Gastrocnemius medialis (tissue), 4 donors: ENCODE results near the gene DNAJB6.

Experiments
- CTCF ChIP-seq, 5 experiments: fragments of 450-650 bp in 3 of 5; fragments of 200-600 bp in 2 of 5; sonication (generic) in 2 of 5; IDR thresholded peaks in 4 of 5; conservative IDR thresholded peaks in 1 of 5; 1 replicate in 4 of 5; 2 replicates in 1 of 5; pipeline ENCODE4 v1.5.1; 2016 to 2019; ENCODE audit warnings: antibody characterized with exemption in 5 of 5, mild to moderate bottlenecking in 3 of 5, moderate library complexity in 3 of 5
- POLR2A ChIP-seq, 2 donors: fragments of 450-650 bp; IDR thresholded peaks; one replicate each; pipeline ENCODE4 v1.6.1; 2017; ENCODE audit warnings: antibody characterized with exemption in 2 of 2, mild to moderate bottlenecking in 2 of 2, moderate library complexity in 2 of 2

DNA sequence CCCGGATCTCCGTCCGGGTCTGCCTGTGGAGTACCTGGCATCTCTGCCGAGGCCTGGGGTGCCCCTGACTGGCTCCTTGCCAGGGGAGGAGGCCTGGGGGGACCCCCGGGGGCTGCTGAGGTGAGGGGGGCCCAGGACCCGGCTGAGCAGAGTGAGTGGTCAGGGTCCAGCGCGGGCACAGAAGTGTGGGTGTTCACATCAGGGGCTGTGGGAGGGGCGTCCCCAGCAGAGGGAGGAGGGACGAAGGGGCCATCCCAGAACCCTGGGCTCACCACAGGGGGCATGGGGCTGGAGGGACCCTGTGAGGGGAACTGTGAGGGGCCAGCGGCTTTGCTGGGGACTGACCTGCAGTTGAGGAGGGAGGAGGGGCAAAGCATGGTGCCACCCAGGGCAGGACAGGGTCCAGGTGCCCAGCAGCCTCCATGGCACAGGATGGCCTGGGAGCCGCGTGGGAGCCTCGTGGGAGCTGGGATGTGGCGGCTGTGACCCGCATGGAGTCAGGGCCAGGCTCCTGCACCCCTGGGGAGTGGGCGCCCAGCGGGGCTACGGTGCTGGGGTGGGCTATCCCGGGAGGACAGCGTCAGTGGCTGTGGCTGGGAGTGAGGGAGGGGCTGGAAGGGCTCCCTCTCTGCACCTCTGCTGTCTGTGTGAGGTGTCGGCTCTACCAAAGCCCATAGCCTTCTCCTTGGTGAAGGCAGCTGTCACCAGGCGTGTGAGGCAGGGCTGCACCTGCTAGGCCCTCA is 91.2 kb downstream of the DNAJB6 start:
- TF ChIP-seq CTCF (IDR thresholded peaks at IDR 0.05 in 4 of 5, conservative IDR thresholded peaks at IDR 0.05 in 1 of 5) (no peak), POLR2A (IDR thresholded peaks at IDR 0.05) (no peak)
